LNCaP clone FGC (cell line): ENCODE results near the gene SNX20.

Experiments
- DNase-seq: peaks from one replicate; pipeline ENCODE4 v3.0.0-alpha.2; 2011; ENCODE audit warnings: low read depth
- H3K4me3 ChIP-seq: 2 replicates; pipeline ENCODE4 v1.5.1; 2011; ENCODE audit warnings: mild to moderate bottlenecking, low read depth, low read length, control low read depth
- TF ChIP-seq, protein P1 (sequence below): IDR thresholded peaks from 2 replicates; pipeline ENCODE4 v1.5.1; 2012; ENCODE audit warnings: mild to moderate bottlenecking; ENCODE audit not compliant: control insufficient read depth, insufficient read depth; ENCODE audit errors: extremely low read depth

SNX20 gene

DNA sequence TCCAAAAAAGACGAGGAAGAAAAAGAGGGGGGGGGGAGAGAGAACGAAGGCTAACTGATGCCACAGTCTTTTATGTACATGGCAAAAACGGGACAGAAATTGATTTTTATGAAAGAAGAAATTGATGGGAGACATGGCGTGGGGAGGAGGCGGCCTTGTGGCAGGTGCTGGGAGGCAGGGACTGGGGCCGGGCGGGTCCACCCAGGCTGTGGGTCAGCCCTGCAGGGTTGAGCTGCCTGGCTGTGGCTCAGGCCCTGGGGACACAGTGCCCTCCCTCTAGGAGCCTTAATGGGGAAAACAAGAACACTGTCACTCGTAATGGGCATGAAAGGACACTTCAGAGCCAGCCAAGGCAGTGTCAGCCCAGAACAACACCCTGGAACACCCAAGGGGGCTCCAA, 34.8 kb downstream of the SNX20 start:
- DNase-seq, result no peak
- H3K4me3 ChIP-seq, result no peak overlapping the region
- TF ChIP-seq, protein P1, sequence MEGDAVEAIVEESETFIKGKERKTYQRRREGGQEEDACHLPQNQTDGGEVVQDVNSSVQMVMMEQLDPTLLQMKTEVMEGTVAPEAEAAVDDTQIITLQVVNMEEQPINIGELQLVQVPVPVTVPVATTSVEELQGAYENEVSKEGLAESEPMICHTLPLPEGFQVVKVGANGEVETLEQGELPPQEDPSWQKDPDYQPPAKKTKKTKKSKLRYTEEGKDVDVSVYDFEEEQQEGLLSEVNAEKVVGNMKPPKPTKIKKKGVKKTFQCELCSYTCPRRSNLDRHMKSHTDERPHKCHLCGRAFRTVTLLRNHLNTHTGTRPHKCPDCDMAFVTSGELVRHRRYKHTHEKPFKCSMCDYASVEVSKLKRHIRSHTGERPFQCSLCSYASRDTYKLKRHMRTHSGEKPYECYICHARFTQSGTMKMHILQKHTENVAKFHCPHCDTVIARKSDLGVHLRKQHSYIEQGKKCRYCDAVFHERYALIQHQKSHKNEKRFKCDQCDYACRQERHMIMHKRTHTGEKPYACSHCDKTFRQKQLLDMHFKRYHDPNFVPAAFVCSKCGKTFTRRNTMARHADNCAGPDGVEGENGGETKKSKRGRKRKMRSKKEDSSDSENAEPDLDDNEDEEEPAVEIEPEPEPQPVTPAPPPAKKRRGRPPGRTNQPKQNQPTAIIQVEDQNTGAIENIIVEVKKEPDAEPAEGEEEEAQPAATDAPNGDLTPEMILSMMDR, result no peak

- DNase-seq, result no peak
- TF ChIP-seq, protein P1, result no peak
- H3K4me3 ChIP-seq, result no peak overlapping the region
These were observed 35.4 kb downstream of the SNX20 start for GRCh38 chr16:50645563-50646220.

DNA sequence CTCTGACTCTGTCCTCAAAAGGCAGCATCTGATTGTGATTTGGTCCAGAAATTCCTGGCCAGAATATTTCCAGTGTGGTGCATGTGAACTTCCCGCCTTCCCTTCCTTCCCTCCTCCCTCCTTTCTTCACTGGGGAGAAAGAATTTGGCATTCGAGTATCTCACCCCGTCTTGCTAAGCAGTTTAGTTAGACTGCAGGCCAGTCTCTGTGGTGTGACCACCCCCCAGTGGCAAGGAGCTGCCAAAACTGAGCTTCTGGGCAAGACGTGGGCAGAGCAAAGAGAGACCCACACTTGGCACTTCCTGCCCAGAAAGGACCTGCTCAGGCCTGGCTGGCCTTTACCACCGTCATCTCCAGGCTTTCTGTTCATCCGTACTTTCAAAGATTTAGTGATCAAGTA, 36.4 kb downstream of the SNX20 start:
- no peak for DNase-seq
- TF ChIP-seq, protein P1, result peak; percentile 58
- H3K4me3 ChIP-seq, result no peak overlapping the region

GRCh38 chr16:50644245-50644644, 36.9 kb downstream of the SNX20 start:
- no peak overlapping the region for H3K4me3 ChIP-seq
- TF ChIP-seq, protein P1, result no peak
- no peak for DNase-seq

DNA sequence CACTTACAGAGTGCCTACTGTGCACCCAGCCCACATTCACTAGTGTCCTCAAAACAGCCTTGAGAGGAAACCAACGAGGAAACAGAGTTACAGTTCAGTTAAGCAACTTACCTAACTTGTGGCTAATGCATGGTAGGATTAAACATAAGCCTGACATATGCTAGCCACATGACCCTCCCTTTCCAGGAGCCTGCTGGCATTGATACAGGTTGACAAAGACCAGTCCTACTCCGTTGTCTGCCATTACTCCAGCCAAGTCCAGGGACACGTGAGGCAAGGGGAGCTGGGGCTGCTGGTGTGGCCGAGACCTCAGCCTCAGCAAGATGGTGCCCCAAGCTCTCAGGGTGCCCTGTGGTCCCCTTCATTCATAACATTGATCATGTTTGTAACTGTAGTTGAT, 37.9 kb downstream of the SNX20 start:
- no peak for DNase-seq
- TF ChIP-seq, protein P1, result no peak
- H3K4me3 ChIP-seq, result no peak overlapping the region

- TF ChIP-seq, protein P1, result no peak
- DNase-seq, result no peak
- no peak overlapping the region for H3K4me3 ChIP-seq
These were observed 38.8 kb downstream of the SNX20 start for GRCh38 chr16:50642349-50642748.

- TF ChIP-seq, protein P1, result no peak
- H3K4me3 ChIP-seq, result no peak overlapping the region
- no peak for DNase-seq
These were observed 39.3 kb downstream of the SNX20 start for GRCh38 chr16:50641818-50642187.
